Heart right ventricle (tissue), 16 donors: ENCODE data around the gene MYT1. TPM values are rescaled to one million over a fixed set of nuclear protein-coding genes. Genes with fewer than 3 reads are reported as not detected.

Experiments
- ATAC-seq, 8 donors: fragments of 200-7000 bp; cut with Tn5 transposase; one replicate each; pipeline ENCODE4 v1.9.1; 2020; ENCODE audit warnings: mild to moderate bottlenecking in 8 of 8, moderate library complexity in 8 of 8, moderate number of reproducible peaks in 1 of 8
- DNase-seq, 2 donors: peaks; one replicate each; pipeline ENCODE4 v3.0.0-alpha.2; 2020
- H3K27ac ChIP-seq, 10 donors: fragments of 200-600 bp; sonication (generic) in 2 of 10; one replicate each; pipeline versions ENCODE4 v1.5.0 to v1.8.0; 2020 to 2022; ENCODE audit warnings: mild to moderate bottlenecking in 3 of 10
- H3K27me3 ChIP-seq, 7 donors: fragments of 200-600 bp; one replicate each; pipeline ENCODE4 v1.8.0; 2021 to 2022; ENCODE audit warnings: mild to moderate bottlenecking in 2 of 7
- H3K36me3 ChIP-seq, 9 donors: fragments of 200-600 bp; sonication (generic) in 1 of 9; one replicate each; pipeline versions ENCODE4 v1.5.0 to v1.8.0; 2020 to 2022; ENCODE audit warnings: mild to moderate bottlenecking in 2 of 9
- H3K4me1 ChIP-seq, 9 donors: fragments of 200-600 bp; sonication (generic) in 1 of 9; one replicate each; pipeline versions ENCODE4 v1.5.0 to v1.8.0; 2020 to 2022; ENCODE audit warnings: mild to moderate bottlenecking in 4 of 9
- H3K4me3 ChIP-seq, 10 donors: fragments of 200-600 bp; sonication (generic) in 2 of 10; one replicate each; pipeline versions ENCODE4 v1.5.0 to v1.8.0; 2020 to 2022; ENCODE audit warnings: mild to moderate bottlenecking in 7 of 10, moderate library complexity in 2 of 10
- H3K9me3 ChIP-seq, 11 donors: fragments of 200-600 bp in 10 of 11; sonication (generic) in 2 of 11; one replicate each; pipeline versions ENCODE4 v1.5.0 to v1.8.0; 2013 to 2022; ENCODE audit warnings: mild to moderate bottlenecking in 2 of 11, control low read depth in 1 of 11, moderate library complexity in 1 of 11
- CTCF ChIP-seq, 9 donors: fragments of 200-600 bp; sonication (generic) in 2 of 9; IDR thresholded peaks; one replicate each; pipeline versions ENCODE4 v1.5.0 to v1.8.0; 2021 to 2022; ENCODE audit warnings: antibody characterized with exemption in 9 of 9, mild to moderate bottlenecking in 5 of 9, moderate library complexity in 1 of 9
- WGBS, 2 donors: extraction: QIAGEN DNeasy Blood & Tissue Kit; methylation state at CpG; one replicate each; pipeline ENCODE4 v1.1.7; 2013; ENCODE audit warnings: inconsistent platforms in 1 of 2; 5-methylcytosine and 5-hydroxymethylcytosine counted together
- intact Hi-C, 10 donors: fragments of 100-400 bp; cut with DNase I; formaldehyde crosslinking; loops; one replicate each; pipeline versions ENCODE4 v1.11.1 to v1.14.2; 2022
- polyA plus RNA-seq, 2 donors: library from polyadenylated mRNA; stranded (reverse); fragments of 200-250 nt; gene quantifications; one replicate each; pipeline ENCODE4 v1.2.3, GENCODE V29; 2013
- total RNA-seq, 10 donors: library from RNA; stranded (reverse); fragmentation: NEBNext Ultra II Directional in 3 of 10; extraction: Animal tissue kit (Norgen Biotek cat#: 25700) in 3 of 10; gene quantifications; one replicate each; pipeline versions ENCODE4 v1.2.1 to v1.2.4, GENCODE V29; 2021 to 2023
- donor health status: Arrhythmogenic right ventricular cardiomyopathy.
- donor health status: ischemic (EF 13 %, LVEDD 7.1; RV severe dilation, severe dysfunction).
- donor health status: healthy with polysubstance abuse.
- donor health status: DM: no; HTN: yes; CAD: no.
- donor health status: DM: no; HTN: no; CAD: no.
- donor health status: ischemic (EF 25% LVEDD 6.9; RV normal size, moderate dysfunction).
- donor health status: ischemic (EF 25% LVEDD 5.7; RV mildly dilated, moderate dysfunction).
- donor health status: healthy.
- donor health status: DM: yes; HTN: yes; CAD: no.
- donor health status: Ischemic cardiomyopathy.
- donor health status: ischemic (EF 35%, LVEDD 5.7; RV mildly dilated, moderate dysfunction).
- donor health status: nonischemic (EF 11% LVEDD 7.7; RV severe dilation, severe dysfunction).
- donor health status: DM: yes; HTN: yes; CAD: no.
- donor health status: PGD.
- donor health status: ischemic (EF 29% LVEDD 5.4; RV normal size, mild dysfunction).
- donor health status: nonischemic (EF 23%, LVEDD 6.1; RV moderate dilation, normal function).

MYT1 gene
- total and polyA plus RNA-seq, 12 donors: 0.01 to 0.35 (median 0.11) TPM; not detected in 1

GRCh38 chr20:64254156-64254555 lies 89.9 kb downstream of the MYT1 start:
- Histone ChIP-seq H3K27me3 (peaks cover 0 to 9% (median 0%) of the 10 kb centered on the region in 7 donors), H3K9me3 (no peaks in the 10 kb centered on the region), H3K27ac (no peak overlapping the region), H3K4me1 (peaks cover 0 to 37% (median 29%) of the 10 kb centered on the region in 9 donors), H3K36me3 (no peaks in the 10 kb centered on the region), H3K4me3 (no peak overlapping the region)
- DNase-seq: no peak
- whole genome bisulfite sequencing, 2 donors: 90 to 94% methylated on average over 5 of the region's 5 CpGs
- intact Hi-C loops: no loop called here
- TF ChIP-seq CTCF (IDR thresholded peaks at IDR 0.05): no peak
- no peak for ATAC-seq

DNA sequence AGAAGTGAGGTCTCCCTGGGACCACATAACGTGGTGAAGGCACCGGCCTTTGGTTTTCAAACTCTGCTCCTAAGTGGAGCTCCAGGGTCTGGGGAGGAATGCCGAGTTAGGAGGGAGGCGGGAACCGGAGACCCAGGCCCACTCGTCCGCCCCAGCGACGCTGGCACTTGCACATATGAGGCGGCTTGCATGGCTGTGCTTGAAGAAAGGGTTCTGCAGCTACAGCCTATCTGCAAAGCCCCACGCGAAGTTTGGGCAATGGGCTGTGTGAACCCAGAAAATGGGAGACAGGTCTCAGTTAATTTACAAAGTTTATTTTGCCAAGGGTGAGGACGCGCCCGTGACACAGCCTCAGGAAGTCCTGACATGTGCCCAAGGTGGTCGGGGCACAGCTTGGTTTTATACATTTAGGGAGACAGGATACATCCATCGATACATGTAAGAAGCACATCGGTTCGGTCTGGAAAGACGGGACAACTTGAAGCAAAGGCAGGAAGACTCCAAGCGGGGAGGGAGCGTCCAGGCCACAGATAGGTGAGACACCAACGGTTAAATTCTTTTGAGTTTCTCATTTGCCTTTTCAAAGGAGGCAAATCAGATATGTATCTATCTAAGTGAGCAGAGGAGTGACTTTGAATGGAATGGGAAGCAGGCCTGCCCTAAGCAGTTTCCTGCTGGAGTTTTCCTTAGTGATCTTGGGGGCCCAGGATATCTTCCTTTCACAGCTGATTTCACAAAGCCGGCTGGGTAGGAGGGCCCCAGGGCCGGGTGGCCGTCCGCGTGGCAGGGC lies 90.5 kb downstream of the MYT1 start:
- ATAC-seq (peak in 1 of 8 donors; percentile 7), DNase-seq (no peak)
- Histone ChIP-seq H3K4me1 (peaks cover 0 to 43% (median 34%) of the 10 kb centered on the region in 9 donors), H3K27me3 (peaks cover 0 to 9% (median 0%) of the 10 kb centered on the region in 7 donors), H3K4me3 (peak overlapping the region; percentile 50 to 89 (median 84)), H3K27ac (peak overlapping the region; percentile 76 to 97 (median 96)), H3K9me3 (no peaks in the 10 kb centered on the region), H3K36me3 (no peaks in the 10 kb centered on the region)
- WGBS, 2 donors: 75 to 76% methylated on average over 28 of the region's 28 CpGs
- no peak for TF ChIP-seq CTCF (IDR thresholded peaks at IDR 0.05)
- intact Hi-C loops: no loop called here

- intact Hi-C loops: no loop called here
- WGBS, 2 donors: 0 to 1% methylated on average over 69 to 96 of the region's 96 CpGs
These were observed 91.4 kb downstream of the MYT1 start, which contains the start of gene PCMTD2 for GRCh38 chr20:64255361-64256281. Gene PCMTD2, plus strand, starts transcription at chr20:64255748. Its CDS starts 4,218 bp downstream, at chr20:64259966.

More at GRCh38 chr20:64255361-64256281, 91.4 kb downstream of the MYT1 start, which contains the start of gene PCMTD2:
- Histone ChIP-seq H3K4me3 (peak within 1 kb of the TSS; percentile 74 to 89 (median 85)), H3K4me1 (peaks cover 4 to 52% (median 41%) of the 10 kb centered on the region in 9 donors), H3K36me3 (no peaks in the 10 kb centered on the region), H3K9me3 (no peaks in the 10 kb centered on the region), H3K27me3 (peaks cover 0 to 9% (median 0%) of the 10 kb centered on the region in 7 donors), H3K27ac (peak within 1 kb of the TSS; percentile 76 to 97 (median 96))
- DNase-seq (peak; percentile 77 to 88), ATAC-seq (peak; percentile 93 to 97 (median 94))
- TF ChIP-seq CTCF (IDR thresholded peaks at IDR 0.05): no peak
